ENCODE data around the gene IRF4. TPM values are rescaled to one million over a fixed set of nuclear protein-coding genes. Genes with fewer than 3 reads are reported as not detected.

The IRF4 gene
- total RNA-seq, 1 experiment from 2014 or later, result 0.37 TPM

DNA sequence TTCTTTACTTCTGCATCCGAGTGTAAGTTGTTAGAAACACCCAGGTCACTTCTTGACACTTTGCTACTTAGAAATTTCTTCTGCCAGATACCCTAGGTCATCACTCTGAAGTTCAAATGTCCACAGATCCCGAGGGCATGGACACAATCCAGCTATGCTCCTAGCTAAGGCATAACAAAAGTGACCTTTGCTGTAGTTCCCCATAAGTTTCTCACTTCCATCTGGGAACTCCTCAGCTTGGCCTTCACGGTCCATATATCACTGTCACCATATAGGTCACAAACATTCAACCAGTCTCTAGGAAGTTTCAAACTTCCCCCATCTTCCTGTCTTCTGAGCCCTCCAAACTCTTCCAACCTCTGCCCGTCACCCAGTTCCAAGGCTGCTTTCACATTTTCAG is 65.3 kb downstream of the IRF4 start:
- no TSS peak for BruUV-seq (replicated peaks)
- no peaks in the 10 kb centered on the region for H3K4me1 ChIP-seq (ENCODE audit: insufficient read depth, low read length, poor library complexity, severe bottlenecking)
- POLR2A ChIA-PET (ENCODE audit: low non-redundant PET), result no interaction called here

More for the DNA sequence above, 65.3 kb downstream of the IRF4 start:
- no peak for TF ChIP-seq EZH2 (IDR thresholded peaks at IDR 0.05; ENCODE audit: borderline replicate concordance, low read depth, low read length, poor library complexity, severe bottlenecking)
- TF ChIP-seq, protein P1, sequence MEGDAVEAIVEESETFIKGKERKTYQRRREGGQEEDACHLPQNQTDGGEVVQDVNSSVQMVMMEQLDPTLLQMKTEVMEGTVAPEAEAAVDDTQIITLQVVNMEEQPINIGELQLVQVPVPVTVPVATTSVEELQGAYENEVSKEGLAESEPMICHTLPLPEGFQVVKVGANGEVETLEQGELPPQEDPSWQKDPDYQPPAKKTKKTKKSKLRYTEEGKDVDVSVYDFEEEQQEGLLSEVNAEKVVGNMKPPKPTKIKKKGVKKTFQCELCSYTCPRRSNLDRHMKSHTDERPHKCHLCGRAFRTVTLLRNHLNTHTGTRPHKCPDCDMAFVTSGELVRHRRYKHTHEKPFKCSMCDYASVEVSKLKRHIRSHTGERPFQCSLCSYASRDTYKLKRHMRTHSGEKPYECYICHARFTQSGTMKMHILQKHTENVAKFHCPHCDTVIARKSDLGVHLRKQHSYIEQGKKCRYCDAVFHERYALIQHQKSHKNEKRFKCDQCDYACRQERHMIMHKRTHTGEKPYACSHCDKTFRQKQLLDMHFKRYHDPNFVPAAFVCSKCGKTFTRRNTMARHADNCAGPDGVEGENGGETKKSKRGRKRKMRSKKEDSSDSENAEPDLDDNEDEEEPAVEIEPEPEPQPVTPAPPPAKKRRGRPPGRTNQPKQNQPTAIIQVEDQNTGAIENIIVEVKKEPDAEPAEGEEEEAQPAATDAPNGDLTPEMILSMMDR (conservative IDR thresholded peaks at IDR 0.05; ENCODE audit: low read depth, low read length), result no peak
- peaks cover 33% of the 10 kb centered on the region for H3K27me3 ChIP-seq (replicated peaks; ENCODE audit: insufficient read depth, low read depth, low read length, poor library complexity)
- CTCF ChIA-PET, result no interaction called here
- no peaks in the 10 kb centered on the region for H3K9me3 ChIP-seq (ENCODE audit: low read depth, low read length, poor library complexity, severe bottlenecking)
- intact Hi-C loops (cut with micrococcal nuclease; ENCODE audit: unreplicated experiment), result no loop called here
- no peak overlapping the region for H3K4me3 ChIP-seq (ENCODE audit: low read depth, low read length, poor library complexity, severe bottlenecking)
- no peaks in the 10 kb centered on the region for H3K36me3 ChIP-seq (ENCODE audit: insufficient read depth, low read length, poor library complexity, severe bottlenecking)
- H3K27ac ChIP-seq (ENCODE audit: low read depth, low read length, poor library complexity, severe bottlenecking), result no peak overlapping the region
- DNase-seq (ENCODE audit: low spot score), result no peak

Other genes with a start within 250 kb of the IRF4 start
- 16.0 and 18.5 TPM in 2 replicates for gene DUSP22, start 99.3 kb upstream of the IRF4 start, total RNA-seq (2021)

Data from A673 (cell line).